ENCODE results near the gene DVL2. TPM values are rescaled to one million over a fixed set of nuclear protein-coding genes. Genes with fewer than 3 reads are reported as not detected.

Gene DVL2
- 10 to 100 TPM; 23.4 to 33.1 (median 25.5) TPM for polyA plus RNA-seq (ENCODE audit: low read depth in 6 of 6)

- Mint-ChIP-seq H3K36me3 (peaks cover 0 to 8% of the 10 kb centered on the region in 2 donors), H3K4me3 (peak within 1 kb of the TSS; percentile 84 to 97 (median 92)), H3K27ac (peak within 1 kb of the TSS; percentile 61 to 97 (median 94)), H3K4me1 (peaks cover 52 to 56% (median 52%) of the 10 kb centered on the region in 3 donors), H3K27me3 (no peaks in the 10 kb centered on the region), H3K9me3 (no peaks in the 10 kb centered on the region)
- peak; percentile 60 to 65 for ATAC-seq (ENCODE audit: low read depth in 2 of 2)
- peak; percentile 95 for DNase-seq
Observed at GRCh38 chr17:7234083-7234951, at the start of gene DVL2. Gene DVL2 (minus strand): TSS chr17:7234517. CDS start chr17:7234262, 255 bp downstream.

GRCh38 chr17:7283471-7284216 lies 49.3 kb upstream of the DVL2 start:
- Mint-ChIP-seq H3K27me3 (peaks cover 26 to 72% (median 37%) of the 10 kb centered on the region in 3 donors), H3K36me3 (no peaks in the 10 kb centered on the region), H3K9me3 (no peaks in the 10 kb centered on the region), H3K4me1 (peaks cover 18 to 37% (median 30%) of the 10 kb centered on the region in 3 donors), H3K27ac (peak overlapping the region in 1 of 6 donors; percentile 86), H3K4me3 (peak overlapping the region in 3 of 8 donors; percentile 44 to 81 (median 64))
- DNase-seq (no peak), ATAC-seq (ENCODE audit: low read depth in 2 of 2) (no peak)

- H3K27me3 Mint-ChIP-seq = peaks cover 19 to 64% (median 29%) of the 10 kb centered on the region in 3 donors
- H3K9me3 Mint-ChIP-seq = no peaks in the 10 kb centered on the region
- H3K4me1 Mint-ChIP-seq = peaks cover 18 to 37% (median 30%) of the 10 kb centered on the region in 3 donors
- peak overlapping the region in 7 of 8 donors; percentile 3 to 80 (median 60) for H3K4me3 Mint-ChIP-seq
- no peaks in the 10 kb centered on the region for H3K36me3 Mint-ChIP-seq
- H3K27ac Mint-ChIP-seq = peak overlapping the region in 1 of 6 donors; percentile 42
- DNase-seq (no peak), ATAC-seq (ENCODE audit: low read depth in 2 of 2) (no peak)
Observed at GRCh38 chr17:7282752-7283321, 48.5 kb upstream of the DVL2 start.

- ATAC-seq (ENCODE audit: low read depth in 2 of 2) (no peak), DNase-seq (no peak)
- Mint-ChIP-seq H3K27me3 (peaks cover 18 to 58% (median 29%) of the 10 kb centered on the region in 3 donors), H3K9me3 (no peaks in the 10 kb centered on the region), H3K27ac (peak overlapping the region in 3 of 6 donors; percentile 26 to 64 (median 42)), H3K36me3 (no peaks in the 10 kb centered on the region), H3K4me1 (peaks cover 18 to 37% (median 30%) of the 10 kb centered on the region in 3 donors), H3K4me3 (peak overlapping the region; percentile 80 to 92 (median 87))
Observed at GRCh38 chr17:7281953-7282751, 47.8 kb upstream of the DVL2 start.

GRCh38 chr17:7281074-7281952 lies 47.0 kb upstream of the DVL2 start, which contains the start of gene SLC2A4:
Gene SLC2A4 (plus strand): TSS chr17:7281718. CDS start chr17:7281935, 217 bp downstream.
- H3K36me3 Mint-ChIP-seq = no peaks in the 10 kb centered on the region
- ATAC-seq (ENCODE audit: low read depth in 2 of 2) (peak; percentile 60 to 68), DNase-seq (peak; percentile 73)
- H3K4me3 Mint-ChIP-seq = peak within 1 kb of the TSS; percentile 80 to 92 (median 88)
- H3K27me3 Mint-ChIP-seq = peaks cover 16 to 50% (median 24%) of the 10 kb centered on the region in 3 donors
- peak within 1 kb of the TSS; percentile 64 to 96 (median 90) for H3K27ac Mint-ChIP-seq
- H3K4me1 Mint-ChIP-seq = peaks cover 18 to 37% (median 26%) of the 10 kb centered on the region in 3 donors
- H3K9me3 Mint-ChIP-seq = no peaks in the 10 kb centered on the region

GRCh38 chr17:7280519-7281073 lies 46.3 kb upstream of the DVL2 start:
- peaks cover 18 to 37% (median 26%) of the 10 kb centered on the region in 3 donors for H3K4me1 Mint-ChIP-seq

GRCh38 chr17:7279448-7279847 lies 45.1 kb upstream of the DVL2 start:
- Mint-ChIP-seq H3K27me3 (peaks cover 10 to 33% (median 20%) of the 10 kb centered on the region in 3 donors), H3K4me1 (peaks cover 18 to 37% (median 26%) of the 10 kb centered on the region in 3 donors), H3K4me3 (peak overlapping the region in 1 of 8 donors; percentile 5), H3K27ac (peak overlapping the region in 1 of 6 donors; percentile 29), H3K36me3 (no peaks in the 10 kb centered on the region), H3K9me3 (no peaks in the 10 kb centered on the region)
- no peak for ATAC-seq (ENCODE audit: low read depth in 2 of 2)
- DNase-seq = no peak

More at GRCh38 chr17:7280519-7281073, 46.3 kb upstream of the DVL2 start:
- Mint-ChIP-seq H3K27ac (peak overlapping the region; percentile 44 to 96 (median 88)), H3K36me3 (no peaks in the 10 kb centered on the region), H3K27me3 (peaks cover 10 to 44% (median 20%) of the 10 kb centered on the region in 3 donors), H3K9me3 (no peaks in the 10 kb centered on the region), H3K4me3 (peak overlapping the region; percentile 80 to 92 (median 88))
- ATAC-seq (ENCODE audit: low read depth in 2 of 2) (peak; percentile 83 to 84), DNase-seq (peak; percentile 85)

GRCh38 chr17:7266784-7267183 lies 32.5 kb upstream of the DVL2 start:
- no peak for ATAC-seq (ENCODE audit: low read depth in 2 of 2)
- no peaks in the 10 kb centered on the region for H3K9me3 Mint-ChIP-seq
- peaks cover 15 to 19% (median 17%) of the 10 kb centered on the region in 3 donors for H3K4me1 Mint-ChIP-seq
- no peak overlapping the region for H3K4me3 Mint-ChIP-seq
- DNase-seq = no peak
- no peak overlapping the region for H3K27ac Mint-ChIP-seq
- peaks cover 13 to 44% (median 32%) of the 10 kb centered on the region in 3 donors for H3K27me3 Mint-ChIP-seq
- no peaks in the 10 kb centered on the region for H3K36me3 Mint-ChIP-seq

- Mint-ChIP-seq H3K27ac (peak overlapping the region in 1 of 6 donors; percentile 75), H3K27me3 (peaks cover 4 to 28% (median 18%) of the 10 kb centered on the region in 3 donors), H3K9me3 (no peaks in the 10 kb centered on the region), H3K4me1 (peaks cover 15 to 31% (median 17%) of the 10 kb centered on the region in 3 donors), H3K36me3 (no peaks in the 10 kb centered on the region), H3K4me3 (peak overlapping the region in 6 of 8 donors; percentile 76 to 88 (median 87))
- DNase-seq (no peak), ATAC-seq (ENCODE audit: low read depth in 2 of 2) (no peak)
Observed at GRCh38 chr17:7263801-7264078, 29.4 kb upstream of the DVL2 start.

GRCh38 chr17:7262935-7263800 lies 28.9 kb upstream of the DVL2 start:
- Mint-ChIP-seq H3K9me3 (no peaks in the 10 kb centered on the region), H3K4me1 (peaks cover 15 to 31% (median 17%) of the 10 kb centered on the region in 3 donors), H3K36me3 (no peaks in the 10 kb centered on the region), H3K27ac (peak overlapping the region in 5 of 6 donors; percentile 1 to 90 (median 75)), H3K27me3 (peaks cover 4 to 28% (median 18%) of the 10 kb centered on the region in 3 donors), H3K4me3 (peak overlapping the region; percentile 76 to 88 (median 87))
- peak; percentile 23 to 24 for ATAC-seq (ENCODE audit: low read depth in 2 of 2)
- no peak for DNase-seq

Data from naive B cell (primary cell).